Measurements from ENCODE around the gene TLDC2.
"Not testable (repeated sequence)": the region's sequence is repeated elsewhere in the genome, so short reads cannot be mapped to it uniquely, and the experiment has no call there.

The TLDC2 gene

GRCh38 chr20:36875702-36876472, at the start of gene TLDC2:
Gene TLDC2, plus strand, starts transcription at chr20:36876138. Its CDS starts 37 bp downstream, at chr20:36876175.
- no peak for DNase-seq

- DNase-seq = no peak
Measured at GRCh38 chr20:36826554-36827244, 49.2 kb upstream of the TLDC2 start.

- no peak for DNase-seq
Measured at GRCh38 chr20:36827541-36828279, 48.2 kb upstream of the TLDC2 start.

DNA sequence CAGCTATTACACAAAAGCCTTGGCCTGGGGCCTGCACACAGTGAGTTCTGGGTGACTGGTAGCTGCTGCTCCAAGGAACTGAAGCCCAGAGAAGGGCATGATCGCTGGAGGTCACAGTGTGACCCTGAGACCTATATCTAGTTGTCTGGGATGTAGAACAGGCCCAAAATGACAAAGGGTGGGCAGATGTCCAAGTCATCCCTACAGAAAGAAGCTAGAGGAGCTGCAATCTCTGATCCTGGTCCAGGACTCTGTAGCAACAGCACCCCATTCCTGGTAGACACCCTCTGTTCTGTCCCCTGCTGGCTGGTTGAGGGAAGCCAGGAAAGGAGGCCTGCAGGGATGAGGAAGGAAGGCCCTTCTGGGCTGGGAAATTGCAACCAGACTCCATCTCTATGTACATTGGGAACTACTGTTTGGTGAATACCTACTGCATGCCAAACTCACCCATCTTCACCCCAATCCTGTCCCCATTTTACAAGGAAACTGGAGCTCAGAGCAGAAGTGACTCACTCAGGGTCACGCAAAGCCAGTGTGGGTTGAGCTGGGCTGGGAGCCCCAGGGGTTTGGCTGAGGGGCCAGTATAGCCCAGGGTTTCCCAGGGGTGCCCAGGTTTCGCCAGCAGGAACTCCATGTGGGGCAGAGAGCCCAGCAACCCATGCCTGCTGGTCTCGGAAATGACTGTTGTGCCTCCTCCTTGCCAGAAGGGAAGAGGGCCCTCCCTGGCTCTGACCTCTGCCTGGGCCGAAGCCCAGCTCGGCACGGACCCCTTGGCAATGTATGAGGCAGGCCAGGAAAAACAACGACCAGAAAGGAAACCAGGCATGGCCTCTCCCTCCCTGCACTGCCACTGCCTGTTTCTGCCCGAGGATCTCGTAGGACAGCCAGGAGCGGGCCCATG, 44.9 kb upstream of the TLDC2 start:
- DNase-seq = peak in 1 of 2 experiments; percentile 70

DNA sequence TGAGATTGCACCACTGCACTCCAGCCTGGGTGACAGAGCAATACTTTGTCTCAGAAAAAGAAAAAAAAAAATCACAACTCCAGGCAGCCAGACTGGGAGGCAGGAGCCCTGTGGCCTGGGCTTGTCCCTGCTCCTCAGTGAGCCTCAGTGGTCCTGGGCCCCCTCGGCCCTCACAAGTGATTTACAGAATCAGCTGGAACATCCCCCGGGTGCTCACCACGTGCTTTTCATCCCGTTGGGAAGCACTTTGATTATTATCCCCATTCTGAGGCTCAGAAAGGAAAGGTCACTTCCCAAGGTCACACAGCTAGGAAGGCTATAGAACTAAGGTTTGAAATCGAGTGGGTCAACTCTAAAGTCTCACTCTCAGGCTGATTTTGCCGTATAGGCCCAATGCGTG, 43.1 kb upstream of the TLDC2 start:
- DNase-seq = no peak

- peak; percentile 29 to 78 for DNase-seq
Measured at GRCh38 chr20:36833275-36834020, 42.5 kb upstream of the TLDC2 start.

DNA sequence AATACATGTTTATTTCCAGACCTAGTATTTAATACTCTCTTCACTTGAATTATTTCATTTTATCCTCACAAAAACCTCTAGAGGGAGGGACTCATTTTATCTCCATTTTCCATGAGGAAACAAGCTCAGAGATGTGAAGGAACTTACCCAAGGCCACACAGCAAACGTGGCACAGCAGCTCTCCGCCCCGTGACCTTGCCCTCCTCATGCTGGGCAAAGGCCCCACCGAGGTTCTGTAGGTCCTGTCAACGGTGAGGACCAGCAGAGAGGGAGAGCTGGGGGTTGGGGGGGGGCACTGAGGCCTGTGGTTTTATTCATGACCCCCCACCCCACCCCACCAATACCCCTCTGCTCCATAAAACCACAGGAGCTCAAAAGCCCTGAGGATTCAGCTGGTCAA, 40.9 kb upstream of the TLDC2 start:
- DNase-seq = no peak

- no peak for DNase-seq
Measured at GRCh38 chr20:36835453-36836198, 40.3 kb upstream of the TLDC2 start.

DNA sequence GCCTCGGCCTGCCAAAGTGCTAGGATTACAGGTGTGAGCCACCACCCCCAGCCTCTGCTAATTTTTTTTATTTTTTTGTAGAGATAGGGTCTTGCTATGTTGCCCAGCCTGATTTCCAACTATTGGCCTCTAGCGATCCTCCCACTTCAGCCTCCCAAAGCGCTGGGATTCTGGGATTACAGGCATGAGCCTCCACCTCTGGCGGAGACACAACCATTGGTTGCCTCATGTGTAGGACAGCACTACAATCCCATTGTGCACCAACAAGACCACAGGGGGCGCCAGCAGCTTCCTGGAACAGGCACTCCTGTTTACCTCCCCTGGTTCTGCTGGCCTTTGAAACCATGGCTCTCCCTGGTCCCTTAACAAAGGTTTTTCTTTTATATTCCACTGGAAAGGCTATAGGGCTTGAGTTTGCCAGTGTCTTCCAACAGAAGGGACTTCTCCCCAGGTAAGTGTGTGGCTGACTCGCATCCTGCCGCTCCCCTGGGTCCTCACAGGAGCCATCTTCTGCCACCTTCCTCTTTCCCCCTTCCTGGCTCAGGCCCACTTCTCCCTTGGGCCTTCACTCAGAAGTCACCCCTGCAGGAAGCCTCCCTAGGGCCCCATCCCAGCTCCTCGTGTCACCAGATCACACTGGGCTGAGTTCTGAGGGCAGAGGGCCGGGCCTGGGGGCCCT, 39.2 kb upstream of the TLDC2 start:
- peak in 1 of 2 experiments; percentile 47 for DNase-seq

DNA sequence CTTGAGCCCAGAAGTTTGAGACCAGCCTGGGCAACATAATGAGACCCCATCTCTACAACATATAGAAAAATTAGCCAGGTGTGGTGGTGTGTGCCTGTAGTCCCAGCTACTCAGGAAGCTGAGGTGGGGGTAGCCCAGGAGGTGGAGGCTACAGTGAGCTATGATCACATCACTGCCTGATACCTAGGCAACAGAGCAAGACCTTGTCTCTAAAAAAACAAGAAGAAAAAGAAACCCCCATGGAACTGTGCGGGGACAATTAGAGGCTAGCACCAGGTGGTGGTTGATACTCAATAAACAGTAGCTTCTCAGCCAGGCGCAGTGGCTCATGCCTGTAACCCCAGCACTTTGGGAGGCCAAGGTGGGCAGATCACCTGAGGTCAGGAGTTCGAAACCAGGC, 37.6 kb upstream of the TLDC2 start:
- DNase-seq = not testable (repeated sequence)

GRCh38 chr20:36839150-36839549, 36.8 kb upstream of the TLDC2 start:
- DNase-seq = no peak

- not testable (repeated sequence) for DNase-seq
Measured at GRCh38 chr20:36841030-36841429, 34.9 kb upstream of the TLDC2 start.

GRCh38 chr20:36845288-36845971, 30.5 kb upstream of the TLDC2 start:
- DNase-seq = no peak

DNA sequence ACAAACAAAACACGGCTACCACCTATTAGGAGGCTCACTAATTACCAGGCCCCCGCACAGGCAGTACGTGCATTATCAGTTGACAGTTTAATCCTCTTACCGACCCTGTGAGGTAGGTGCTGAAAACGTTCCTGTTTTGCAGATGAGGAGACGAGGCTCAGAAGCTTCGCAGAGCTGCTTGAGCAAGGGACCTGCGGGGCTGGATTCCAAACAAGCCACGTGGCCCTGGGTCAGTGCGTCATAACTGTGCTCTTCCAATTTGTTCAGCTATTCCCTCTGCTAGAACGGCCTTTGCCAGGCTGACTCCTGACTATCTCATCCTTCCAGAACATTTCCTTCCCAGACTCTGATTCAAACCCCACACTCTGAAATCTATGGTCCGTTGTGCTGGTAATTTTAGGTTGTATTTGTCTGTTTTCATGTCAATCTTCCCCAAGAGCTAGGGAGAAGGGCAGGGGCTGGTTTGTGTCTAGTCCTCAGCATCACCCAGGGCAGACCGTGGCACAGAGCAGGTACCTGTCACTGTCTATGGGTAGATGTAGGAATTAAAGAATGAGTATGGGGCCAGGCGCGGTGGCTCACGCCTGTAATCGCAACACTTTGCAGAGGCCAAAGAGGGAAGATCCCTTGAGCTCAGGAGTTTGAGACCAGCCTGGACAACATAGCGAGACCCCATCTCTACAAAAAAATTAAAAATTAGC, 28.8 kb upstream of the TLDC2 start:
- no peak for DNase-seq

DNA sequence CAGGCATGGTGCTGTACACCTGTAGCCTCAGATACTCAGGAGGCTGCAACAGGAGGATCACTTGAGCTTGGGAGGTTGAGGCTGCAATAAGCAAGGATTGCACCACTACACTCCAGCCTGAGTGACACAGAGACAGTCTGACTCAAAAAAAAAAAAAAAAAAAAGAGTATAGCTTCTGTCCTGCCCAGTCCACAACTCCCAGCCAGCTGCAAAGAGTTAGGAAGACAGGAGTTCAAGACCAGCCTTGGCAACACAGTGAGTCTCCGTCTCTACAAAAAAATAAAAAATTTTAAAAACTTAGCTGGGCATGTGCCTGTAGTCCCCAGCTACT, 28.3 kb upstream of the TLDC2 start:
- no peak for DNase-seq

GRCh38 chr20:36848078-36848660, 27.8 kb upstream of the TLDC2 start:
- DNase-seq = peak in 1 of 2 experiments; percentile 27

GRCh38 chr20:36848677-36849076, 27.3 kb upstream of the TLDC2 start:
- DNase-seq = no peak

DNA sequence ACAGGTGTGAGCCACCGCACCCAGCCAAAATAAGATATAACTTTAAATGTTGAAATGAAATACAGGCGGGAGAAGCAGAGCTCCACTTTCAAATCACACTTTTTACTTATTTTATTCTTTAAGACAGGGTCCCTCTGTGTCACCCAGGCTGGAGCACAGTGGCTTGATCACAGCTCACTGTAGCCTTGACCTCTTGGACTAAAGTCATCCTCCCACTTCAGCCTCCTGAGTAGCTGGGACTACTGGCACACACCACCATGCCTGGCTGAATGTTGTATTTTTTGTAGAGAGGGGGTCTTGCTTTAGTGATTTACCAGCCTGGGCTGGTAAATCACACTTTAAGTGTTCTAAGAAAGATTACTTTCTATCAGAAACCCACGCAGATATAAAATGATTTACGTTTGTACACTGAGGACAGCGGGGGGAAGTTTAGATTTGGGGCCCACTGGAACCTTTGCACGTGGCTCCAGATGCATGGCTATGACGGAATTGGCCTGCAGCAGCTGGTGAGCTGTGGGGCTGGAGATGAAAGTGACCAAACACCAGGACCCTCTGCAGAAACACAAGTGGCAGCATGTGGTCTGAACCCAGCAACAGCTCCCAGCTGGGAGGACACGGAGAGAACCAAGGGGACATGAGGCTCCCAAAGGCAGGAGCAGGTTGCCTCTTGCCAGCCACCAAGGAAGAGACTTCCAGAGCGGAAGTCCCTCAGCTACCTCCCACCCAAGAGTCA, 26.4 kb upstream of the TLDC2 start:
- no peak for DNase-seq

Data from NCI-H446 (cell line).